GM12878 (cell line): ENCODE measurements around the gene UNC13D. TPM values are rescaled to one million over a fixed set of nuclear protein-coding genes. Genes with fewer than 3 reads are reported as not detected.
A peak's percentile ranks its signal among the peaks of the same experiment; 100 is the strongest.

Experiments
- ASH2L ChIP-seq: fragments of 300-600, 200-600 bp; sonication (generic); IDR thresholded peaks from 2 replicates; pipeline ENCODE4 v1.6.1; 2017; ENCODE audit warnings: low read depth, mild to moderate bottlenecking, borderline replicate concordance
- BHLHE40 ChIP-seq, 2 experiments: fragments of 450-650 bp in 1 of 2; IDR thresholded peaks; 2 replicates each; pipeline ENCODE4 v1.6.1; 2011 to 2017; ENCODE audit warnings: low read depth in 2 of 2, borderline replicate concordance in 1 of 2, improper control_type of control experiment in 1 of 2, low read length in 1 of 2, mild to moderate bottlenecking in 1 of 2
- DPF2 ChIP-seq: fragments of 450-650 bp; IDR thresholded peaks from 2 replicates; pipeline ENCODE4 v1.6.1; 2017; ENCODE audit warnings: mild to moderate bottlenecking
- ETV6 ChIP-seq, 2 experiments: fragments of 450-650 bp in 1 of 2; IDR thresholded peaks in 1 of 2; conservative IDR thresholded peaks in 1 of 2; 2 replicates each; pipeline ENCODE4 v1.6.1; 2014; ENCODE audit warnings: antibody characterized with exemption in 1 of 2, borderline replicate concordance in 1 of 2, low read depth in 1 of 2, mild to moderate bottlenecking in 1 of 2, moderate library complexity in 1 of 2
- FOXK2 ChIP-seq: fragments of 450-650 bp; IDR thresholded peaks from 2 replicates; pipeline ENCODE4 v1.6.1; 2017; ENCODE audit warnings: mild to moderate bottlenecking, moderate library complexity
- IKZF1 ChIP-seq: fragments of 450-650 bp; conservative IDR thresholded peaks from 2 replicates; pipeline ENCODE4 v1.6.1; 2017; ENCODE audit warnings: antibody characterized with exemption, mild to moderate bottlenecking
- LARP7 ChIP-seq: fragments of 450-650 bp; IDR thresholded peaks from 2 replicates; pipeline ENCODE4 v1.6.1; 2017; ENCODE audit warnings: mild to moderate bottlenecking
- MEF2B ChIP-seq: fragments of 450-650 bp; IDR thresholded peaks from 2 replicates; pipeline ENCODE4 v1.6.1; 2018; ENCODE audit warnings: mild to moderate bottlenecking, moderate library complexity; ENCODE audit not compliant: partially characterized antibody, poor library complexity, severe bottlenecking
- NBN ChIP-seq: fragments of 450-650 bp; IDR thresholded peaks from 2 replicates; pipeline ENCODE4 v1.6.1; 2016
- PML ChIP-seq: IDR thresholded peaks from 2 replicates; pipeline ENCODE4 v1.6.1; 2012; ENCODE audit warnings: low read length, inconsistent platforms
- POLR2AphosphoS5 ChIP-seq: IDR thresholded peaks from 2 replicates; pipeline ENCODE4 v1.6.1; 2011; ENCODE audit warnings: mild to moderate bottlenecking, low read length, inconsistent platforms
- RAD51 ChIP-seq: fragments of 450-650 bp; IDR thresholded peaks from 2 replicates; pipeline ENCODE4 v1.6.1; 2016; ENCODE audit warnings: moderate library complexity, mild to moderate bottlenecking, inconsistent platforms
- RBBP5 ChIP-seq: fragments of 200-600 bp; sonication (generic); conservative IDR thresholded peaks from 2 replicates; pipeline ENCODE4 v1.6.1; 2016
- SIX5 ChIP-seq: IDR thresholded peaks from 2 replicates; pipeline ENCODE4 v1.6.1; 2011; ENCODE audit warnings: mild to moderate bottlenecking, low read depth, low read length, moderate library complexity; ENCODE audit not compliant: severe bottlenecking
- SMC3 ChIP-seq: IDR thresholded peaks from 2 replicates; pipeline ENCODE4 v1.6.1; 2011; ENCODE audit warnings: low read length, improper control_type of control experiment, borderline replicate concordance
- SP1 ChIP-seq: IDR thresholded peaks from one replicate; pipeline ENCODE4 v1.6.1; 2011; ENCODE audit warnings: low read depth, low read length
- SREBF2 ChIP-seq: IDR thresholded peaks from 2 replicates; pipeline ENCODE4 v1.6.1; 2012; ENCODE audit warnings: mild to moderate bottlenecking, low read length
- SUPT20H ChIP-seq: IDR thresholded peaks from 2 replicates; pipeline ENCODE4 v1.6.1; 2011; ENCODE audit warnings: low read depth, mild to moderate bottlenecking, low read length, moderate library complexity, borderline replicate concordance; ENCODE audit not compliant: control insufficient read depth
- TARDBP ChIP-seq: IDR thresholded peaks from 2 replicates; pipeline ENCODE4 v1.6.1; 2016; ENCODE audit warnings: borderline replicate concordance
- polyA plus RNA-seq, 11 experiments: library from polyadenylated mRNA; depleted of rRNA in 4 of 11; unstranded in 6 of 11; stranded (reverse) in 5 of 11; fragments of >200 nt; fragmentation: Nextera tagmentation in 4 of 11; fragmentation: Illumina TruSeq in 1 of 11; extraction: Ambion mirVana in 4 of 11; extraction: Trizol in 1 of 11; gene quantifications; 1 replicate in 1 of 11; 2 replicates in 10 of 11; pipeline versions ENCODE4 v1.2.1 to v1.2.3, GENCODE V29; 2011 to 2016; ENCODE audit warnings: inconsistent platforms in 2 of 11, missing spikeins in 2 of 11, low read depth in 1 of 11
- total RNA-seq, 4 experiments: library from RNA; depleted of rRNA in 3 of 4; stranded (reverse); fragments of >200 nt in 3 of 4; fragmentation: Illumina TruSeq in 1 of 4; extraction: Trizol in 1 of 4; gene quantifications; 2 replicates each; pipeline versions ENCODE4 v1.2.1 to v1.2.3, GENCODE V29; 2013 to 2021
- TF ChIP-seq, protein P1 (sequence below): IDR thresholded peaks from 2 replicates; pipeline ENCODE4 v1.6.1; 2012; ENCODE audit warnings: low read depth, low read length, improper control_type of control experiment
- TF ChIP-seq, protein P2 (sequence below): fragments of 150-350 bp; IDR thresholded peaks from 2 replicates; pipeline ENCODE4 v1.6.1; 2014; ENCODE audit warnings: mild to moderate bottlenecking, low read depth, low read length
- TF ChIP-seq, protein P3 (sequence below): fragments of 450-650 bp; IDR thresholded peaks from 2 replicates; pipeline ENCODE4 v1.6.1; 2017; ENCODE audit warnings: mild to moderate bottlenecking, moderate library complexity

UNC13D gene
- total and polyA plus RNA-seq, 10 of the 15 experiments (the other 5 are each of a cell fraction or from before 2014, with no cell fraction given), result 0.32 to 63.9 (median 25.2) TPM

DNA sequence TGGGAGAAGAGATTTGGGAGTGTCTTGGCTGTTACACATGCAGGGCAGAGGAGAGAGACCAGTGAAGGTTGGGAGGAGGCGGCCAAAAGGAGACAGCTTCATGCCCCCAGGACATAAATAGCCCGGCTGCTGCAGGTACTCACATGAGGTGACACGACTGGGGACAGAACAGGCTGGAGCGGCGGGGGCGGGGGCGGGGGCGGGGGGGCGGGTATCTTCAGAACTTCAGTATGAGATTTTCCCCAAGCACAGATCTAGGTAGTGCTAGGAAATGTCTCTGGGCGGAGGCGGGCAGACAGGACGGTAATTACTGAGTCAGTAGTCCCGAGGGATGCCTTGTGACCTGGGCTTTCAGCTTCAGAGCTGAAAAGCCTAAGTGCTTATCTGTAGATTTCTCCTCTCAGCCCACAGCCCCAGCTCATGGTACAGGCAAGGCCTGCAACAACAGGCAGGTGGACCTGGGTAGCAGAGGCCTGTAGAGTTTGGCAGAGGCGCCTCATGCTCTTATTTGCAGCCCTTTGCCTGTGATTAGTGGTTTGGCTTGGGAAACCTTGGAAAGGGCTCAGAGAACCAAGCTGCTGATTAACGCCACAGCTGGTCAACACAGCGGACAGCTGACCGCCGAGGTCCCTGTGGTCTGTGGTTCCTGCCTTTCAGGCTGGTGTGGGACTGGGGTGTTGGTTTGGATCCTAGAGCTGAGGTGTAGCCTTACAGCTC lies 35.1 kb downstream of the UNC13D start (continued):
- TF ChIP-seq BHLHE40 (IDR thresholded peaks at IDR 0.05; ENCODE audit: borderline replicate concordance in 1 of 2, low read depth in 2 of 2, low read length in 1 of 2) (no peak), IKZF1 (peak; percentile 47), SREBF2 (no peak), FOXK2 (no peak), SIX5 (no peak), SMC3 (no peak; the same call in 1 of the 2 replicates), NBN (peak; percentile 41; the same call in 1 of the 2 replicates), RAD51 (peak; percentile 41; the same call in 1 of the 2 replicates), POLR2AphosphoS5 (no peak), DPF2 (0 out of 2 replicates have a peak, but pooled peaks have one; percentile 25), SP1 (no peak), MEF2B (peak; percentile 91), LARP7 (0 out of 2 replicates have a peak, but pooled peaks have one; percentile 31), PML (no peak), TARDBP (no peak), RBBP5 (no peak), SUPT20H (no peak), ASH2L (no peak), ETV6 (conservative IDR thresholded peaks at IDR 0.05 in 1 of 2, IDR thresholded peaks at IDR 0.05 in 1 of 2; ENCODE audit: borderline replicate concordance in 1 of 2, low read depth in 1 of 2) (no peak)
- TF ChIP-seq, protein P1, sequence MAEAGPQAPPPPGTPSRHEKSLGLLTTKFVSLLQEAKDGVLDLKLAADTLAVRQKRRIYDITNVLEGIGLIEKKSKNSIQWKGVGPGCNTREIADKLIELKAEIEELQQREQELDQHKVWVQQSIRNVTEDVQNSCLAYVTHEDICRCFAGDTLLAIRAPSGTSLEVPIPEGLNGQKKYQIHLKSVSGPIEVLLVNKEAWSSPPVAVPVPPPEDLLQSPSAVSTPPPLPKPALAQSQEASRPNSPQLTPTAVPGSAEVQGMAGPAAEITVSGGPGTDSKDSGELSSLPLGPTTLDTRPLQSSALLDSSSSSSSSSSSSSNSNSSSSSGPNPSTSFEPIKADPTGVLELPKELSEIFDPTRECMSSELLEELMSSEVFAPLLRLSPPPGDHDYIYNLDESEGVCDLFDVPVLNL, result no peak
- TF ChIP-seq, protein P2, sequence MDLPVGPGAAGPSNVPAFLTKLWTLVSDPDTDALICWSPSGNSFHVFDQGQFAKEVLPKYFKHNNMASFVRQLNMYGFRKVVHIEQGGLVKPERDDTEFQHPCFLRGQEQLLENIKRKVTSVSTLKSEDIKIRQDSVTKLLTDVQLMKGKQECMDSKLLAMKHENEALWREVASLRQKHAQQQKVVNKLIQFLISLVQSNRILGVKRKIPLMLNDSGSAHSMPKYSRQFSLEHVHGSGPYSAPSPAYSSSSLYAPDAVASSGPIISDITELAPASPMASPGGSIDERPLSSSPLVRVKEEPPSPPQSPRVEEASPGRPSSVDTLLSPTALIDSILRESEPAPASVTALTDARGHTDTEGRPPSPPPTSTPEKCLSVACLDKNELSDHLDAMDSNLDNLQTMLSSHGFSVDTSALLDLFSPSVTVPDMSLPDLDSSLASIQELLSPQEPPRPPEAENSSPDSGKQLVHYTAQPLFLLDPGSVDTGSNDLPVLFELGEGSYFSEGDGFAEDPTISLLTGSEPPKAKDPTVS, result no peak
- TF ChIP-seq, protein P3, sequence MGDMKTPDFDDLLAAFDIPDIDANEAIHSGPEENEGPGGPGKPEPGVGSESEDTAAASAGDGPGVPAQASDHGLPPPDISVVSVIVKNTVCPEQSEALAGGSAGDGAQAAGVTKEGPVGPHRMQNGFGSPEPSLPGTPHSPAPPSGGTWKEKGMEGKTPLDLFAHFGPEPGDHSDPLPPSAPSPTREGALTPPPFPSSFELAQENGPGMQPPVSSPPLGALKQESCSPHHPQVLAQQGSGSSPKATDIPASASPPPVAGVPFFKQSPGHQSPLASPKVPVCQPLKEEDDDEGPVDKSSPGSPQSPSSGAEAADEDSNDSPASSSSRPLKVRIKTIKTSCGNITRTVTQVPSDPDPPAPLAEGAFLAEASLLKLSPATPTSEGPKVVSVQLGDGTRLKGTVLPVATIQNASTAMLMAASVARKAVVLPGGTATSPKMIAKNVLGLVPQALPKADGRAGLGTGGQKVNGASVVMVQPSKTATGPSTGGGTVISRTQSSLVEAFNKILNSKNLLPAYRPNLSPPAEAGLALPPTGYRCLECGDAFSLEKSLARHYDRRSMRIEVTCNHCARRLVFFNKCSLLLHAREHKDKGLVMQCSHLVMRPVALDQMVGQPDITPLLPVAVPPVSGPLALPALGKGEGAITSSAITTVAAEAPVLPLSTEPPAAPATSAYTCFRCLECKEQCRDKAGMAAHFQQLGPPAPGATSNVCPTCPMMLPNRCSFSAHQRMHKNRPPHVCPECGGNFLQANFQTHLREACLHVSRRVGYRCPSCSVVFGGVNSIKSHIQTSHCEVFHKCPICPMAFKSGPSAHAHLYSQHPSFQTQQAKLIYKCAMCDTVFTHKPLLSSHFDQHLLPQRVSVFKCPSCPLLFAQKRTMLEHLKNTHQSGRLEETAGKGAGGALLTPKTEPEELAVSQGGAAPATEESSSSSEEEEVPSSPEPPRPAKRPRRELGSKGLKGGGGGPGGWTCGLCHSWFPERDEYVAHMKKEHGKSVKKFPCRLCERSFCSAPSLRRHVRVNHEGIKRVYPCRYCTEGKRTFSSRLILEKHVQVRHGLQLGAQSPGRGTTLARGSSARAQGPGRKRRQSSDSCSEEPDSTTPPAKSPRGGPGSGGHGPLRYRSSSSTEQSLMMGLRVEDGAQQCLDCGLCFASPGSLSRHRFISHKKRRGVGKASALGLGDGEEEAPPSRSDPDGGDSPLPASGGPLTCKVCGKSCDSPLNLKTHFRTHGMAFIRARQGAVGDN, result peak; percentile 84; the same call in 1 of the 2 replicates
- TF ChIP-seq, all 136 proteins: peak for 12
